GM06990 (cell line): Measurements from ENCODE around the gene GPR143.

Experiments
- DNase-seq: peaks from one replicate; pipeline ENCODE4 v3.0.0-alpha.2; 2011; ENCODE audit not compliant: insufficient read length; ENCODE audit errors: extremely low read depth
- H3K27me3 ChIP-seq: replicated peaks from 2 replicates; pipeline ENCODE4 v1.6.0; 2011; ENCODE audit warnings: low read length; ENCODE audit not compliant: control insufficient read depth, insufficient read depth
- H3K36me3 ChIP-seq: 2 replicates; pipeline ENCODE4 v1.5.1; 2011; ENCODE audit warnings: low read length; ENCODE audit not compliant: control insufficient read depth, insufficient read depth
- H3K4me3 ChIP-seq: replicated peaks from 2 replicates; pipeline ENCODE4 v1.5.1; 2011; ENCODE audit warnings: low read depth, mild to moderate bottlenecking, control low read depth, low read length
- CTCF ChIP-seq: IDR thresholded peaks from 2 replicates; pipeline ENCODE4 v1.5.1; 2011; ENCODE audit warnings: low read length, control low read depth, mild to moderate bottlenecking, inconsistent platforms; ENCODE audit not compliant: insufficient read depth, poor library complexity, severe bottlenecking

Gene GPR143

DNA sequence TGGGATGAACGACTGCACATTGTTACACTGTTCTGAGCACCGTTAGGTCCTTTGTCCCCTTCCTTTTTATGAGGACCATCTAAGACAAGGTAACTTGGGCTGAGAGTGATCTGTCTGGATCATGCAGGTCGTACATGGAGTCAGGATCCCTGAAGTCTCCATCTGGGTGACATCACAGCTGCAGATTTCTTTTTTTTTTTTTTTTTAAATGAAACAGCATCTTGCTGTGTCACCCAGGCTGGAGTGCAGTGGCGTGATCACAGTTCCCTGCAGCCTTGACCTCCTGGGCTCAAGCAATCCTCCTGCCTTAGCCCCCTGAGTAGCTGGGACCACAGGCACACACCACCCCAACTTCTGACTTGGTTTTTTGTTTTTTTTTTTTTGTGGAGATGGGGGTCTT, 37.1 kb upstream of the GPR143 start:
- Histone ChIP-seq H3K27me3 (no peaks in the 10 kb centered on the region), H3K4me3 (no peak overlapping the region), H3K36me3 (no peaks in the 10 kb centered on the region)
- DNase-seq: no peak
- TF ChIP-seq CTCF: no peak

GRCh38 chrX:9797384-9798360, 32.0 kb upstream of the GPR143 start:
- no peak for TF ChIP-seq CTCF
- no peaks in the 10 kb centered on the region for H3K27me3 ChIP-seq
- H3K4me3 ChIP-seq: no peak overlapping the region
- H3K36me3 ChIP-seq: no peaks in the 10 kb centered on the region
- no peak for DNase-seq

DNA sequence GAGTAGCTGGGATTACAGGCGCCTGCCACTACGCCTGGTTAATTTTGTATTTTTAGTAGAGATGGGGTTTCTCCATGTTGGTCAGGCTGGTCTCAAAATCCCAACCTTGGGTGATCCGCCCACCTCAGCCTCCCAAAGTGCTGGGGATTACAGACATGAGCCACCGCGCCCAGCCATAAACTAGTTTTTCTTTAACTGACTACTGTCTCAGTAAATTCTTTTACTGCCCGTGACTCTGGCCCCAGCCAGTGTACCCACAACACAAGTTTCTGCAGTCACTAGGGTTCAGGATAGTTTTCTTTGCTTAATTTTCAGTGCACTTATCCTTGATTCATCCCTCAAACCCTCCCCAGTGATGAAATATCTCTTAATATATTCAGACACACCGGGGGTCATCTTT, 28.8 kb upstream of the GPR143 start:
- no peak overlapping the region for H3K4me3 ChIP-seq
- TF ChIP-seq CTCF: no peak
- H3K27me3 ChIP-seq: no peaks in the 10 kb centered on the region
- DNase-seq: no peak
- H3K36me3 ChIP-seq: no peaks in the 10 kb centered on the region

- Histone ChIP-seq H3K36me3 (no peaks in the 10 kb centered on the region), H3K27me3 (no peaks in the 10 kb centered on the region), H3K4me3 (no peak overlapping the region)
- no peak for DNase-seq
- TF ChIP-seq CTCF: no peak
Measured at GRCh38 chrX:9790866-9791265, 25.2 kb upstream of the GPR143 start.

- no peak for TF ChIP-seq CTCF
- H3K36me3 ChIP-seq: no peaks in the 10 kb centered on the region
- H3K27me3 ChIP-seq: no peaks in the 10 kb centered on the region
- DNase-seq: no peak
- H3K4me3 ChIP-seq: no peak overlapping the region
Measured at GRCh38 chrX:9789555-9789954, 23.9 kb upstream of the GPR143 start.
